Activated CD4-positive, alpha-beta T cell treated with anti-CD3 and anti-CD28 coated beads, Interleukin-2, amount 50 U/mL, for 4 hours (primary cell): ENCODE measurements around the gene RELT.
A peak's percentile ranks its signal among the peaks of the same experiment; 100 is the strongest.

ENCODE experiments used
- DNase-seq, 2 experiments: peaks; one replicate each; pipeline ENCODE4 v3.0.0-alpha.2; 2020

Gene RELT

DNA sequence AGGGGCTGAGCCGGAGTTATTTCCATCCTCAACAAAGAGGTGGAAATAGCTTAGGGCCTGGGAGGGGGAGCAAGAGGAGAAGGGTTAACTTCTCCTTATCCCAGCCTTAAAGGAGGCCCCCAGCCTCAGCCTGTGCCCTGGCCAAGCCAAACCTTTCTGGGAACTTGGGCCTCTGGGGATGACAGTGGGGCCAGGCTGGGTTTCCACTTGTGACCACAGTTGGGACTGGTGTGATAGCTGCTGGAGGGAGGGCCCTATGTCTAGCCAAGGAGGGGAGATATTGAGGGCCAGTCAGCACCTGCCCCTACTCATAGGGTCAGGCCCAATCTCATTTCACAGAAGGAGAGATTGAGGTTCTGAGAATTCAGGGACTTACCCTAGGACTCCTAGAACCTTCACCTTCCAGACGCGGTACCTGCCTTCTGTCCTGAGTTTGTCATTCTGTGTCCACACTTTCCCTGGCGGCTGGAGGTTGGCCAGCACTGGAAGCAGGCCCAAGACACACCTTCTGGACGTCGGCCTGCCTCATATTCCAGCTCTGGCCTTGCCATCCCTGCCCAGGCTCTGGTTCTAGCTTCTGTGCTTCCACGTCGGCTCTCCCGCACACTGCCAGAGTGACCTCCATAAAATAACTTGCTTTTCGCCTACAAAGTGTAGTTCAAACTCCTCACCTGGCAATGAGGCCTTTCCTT, 3.1 kb downstream of the RELT start:
- DNase-seq, result no peak

- DNase-seq, result no peak
These were observed 4.1 kb downstream of the RELT start for GRCh38 chr11:73380331-73380730.

GRCh38 chr11:73380897-73381410, 4.8 kb downstream of the RELT start:
- DNase-seq, result no peak

DNA sequence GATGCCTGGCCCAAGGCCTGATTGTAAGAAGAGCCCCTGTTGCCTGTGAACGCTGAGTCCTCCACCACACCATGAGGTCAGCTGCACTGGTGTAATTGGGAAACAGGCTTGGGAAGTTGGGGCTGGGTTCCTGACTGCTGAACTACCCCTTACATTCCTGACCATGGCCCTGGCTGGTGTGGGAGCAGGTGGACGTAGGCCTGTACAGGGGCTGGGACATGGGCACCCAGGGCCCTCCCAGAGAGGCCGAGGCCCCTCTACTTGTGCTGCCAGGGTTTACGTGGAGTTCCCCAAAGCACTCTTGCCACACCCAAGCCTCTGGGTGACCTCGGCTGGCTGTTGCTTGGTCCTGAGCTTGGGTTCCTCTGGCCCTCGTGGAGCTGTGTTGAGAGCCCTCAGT, 5.4 kb downstream of the RELT start:
- DNase-seq, result no peak

DNA sequence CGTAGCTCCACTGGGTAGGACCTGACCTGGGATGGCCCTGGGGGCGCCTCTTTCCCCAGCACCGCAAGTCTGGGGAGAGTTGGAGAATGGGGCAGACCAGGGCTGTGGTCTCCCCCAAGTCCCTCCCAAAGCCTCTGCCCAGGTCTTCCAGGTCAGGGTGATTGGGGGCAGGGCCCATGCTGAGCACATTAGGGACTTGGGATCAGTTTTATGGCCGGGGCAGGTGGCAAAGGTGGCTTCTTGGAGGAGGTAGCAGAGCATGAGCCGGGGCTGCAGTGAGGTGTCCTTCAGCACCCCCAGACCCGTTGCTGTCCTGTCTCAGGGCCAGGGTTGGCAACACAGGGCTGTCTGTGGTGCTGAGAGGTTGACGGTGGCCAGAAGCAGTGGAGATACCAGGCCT, 6.0 kb downstream of the RELT start:
- no peak for DNase-seq

DNA sequence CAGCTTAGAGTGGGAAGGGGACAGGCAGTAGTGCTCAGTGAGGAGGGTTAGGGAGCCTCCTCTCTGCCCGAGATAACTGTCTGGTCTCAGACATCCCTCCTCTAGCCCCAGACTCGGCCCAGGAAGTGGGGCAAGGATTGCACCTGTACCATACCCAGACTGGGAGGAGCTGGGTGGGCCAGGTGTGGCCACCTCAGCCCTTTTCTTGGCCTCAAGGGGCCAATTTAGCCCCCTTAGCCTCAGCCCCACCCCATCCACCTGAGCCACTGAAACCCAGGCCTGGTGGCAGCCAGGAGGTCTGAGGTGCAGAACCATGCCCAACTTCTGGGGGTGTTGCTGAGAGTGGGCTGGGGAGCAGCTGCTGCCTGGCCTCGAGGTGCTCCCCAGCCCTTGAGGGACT, 6.5 kb downstream of the RELT start:
- DNase-seq, result no peak

DNA sequence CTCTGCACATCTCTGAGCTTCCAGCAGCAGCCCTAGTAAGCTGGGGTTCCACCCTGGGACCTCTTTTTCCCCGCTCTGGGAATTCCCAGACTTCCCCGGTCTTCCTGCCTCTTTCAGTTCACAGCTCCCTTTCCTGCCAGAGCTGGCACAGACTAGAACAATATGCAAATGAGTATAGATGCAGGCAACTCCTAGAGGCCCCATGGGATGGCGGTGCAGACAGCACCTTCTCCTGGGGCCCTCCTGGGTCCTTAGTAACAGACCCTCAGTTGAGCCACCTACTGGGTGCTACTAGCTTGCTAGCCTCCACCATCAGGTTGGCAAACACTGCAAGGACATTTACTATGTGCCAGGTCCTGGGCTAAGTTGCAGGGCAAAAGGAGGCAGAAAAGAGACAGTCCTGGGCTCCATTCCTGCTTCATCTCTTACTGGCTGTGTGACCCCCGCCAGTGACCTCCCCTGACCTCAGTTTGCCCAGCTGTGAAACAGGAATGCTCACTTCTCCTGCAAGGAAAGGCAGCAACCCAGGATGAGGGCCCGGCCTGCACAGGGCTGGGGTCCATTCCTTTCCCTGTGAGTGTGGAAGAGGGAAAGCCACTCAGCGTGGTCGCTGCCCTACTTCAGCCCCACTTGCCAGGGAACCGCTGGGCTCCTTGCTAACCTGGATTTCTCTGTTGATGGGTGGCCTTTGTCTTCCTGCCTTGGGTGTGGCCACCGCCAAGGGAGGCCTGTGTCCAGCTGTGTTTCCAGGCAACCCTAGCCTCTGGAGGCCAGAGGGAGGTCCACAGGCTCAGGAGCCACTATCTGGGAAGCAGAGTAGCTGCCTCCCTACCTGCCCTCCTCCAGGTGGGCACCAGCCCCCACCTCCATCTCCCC, 7.3 kb downstream of the RELT start:
- no peak for DNase-seq

GRCh38 chr11:73384125-73384441, 7.9 kb downstream of the RELT start:
- DNase-seq, result no peak

- no peak for DNase-seq
These were observed 8.3 kb downstream of the RELT start for GRCh38 chr11:73384531-73384871.

- DNase-seq, result peak; percentile 15 to 37
These were observed 8.9 kb downstream of the RELT start for GRCh38 chr11:73384872-73385689.

GRCh38 chr11:73386016-73386415, 9.8 kb downstream of the RELT start:
- no peak for DNase-seq

DNA sequence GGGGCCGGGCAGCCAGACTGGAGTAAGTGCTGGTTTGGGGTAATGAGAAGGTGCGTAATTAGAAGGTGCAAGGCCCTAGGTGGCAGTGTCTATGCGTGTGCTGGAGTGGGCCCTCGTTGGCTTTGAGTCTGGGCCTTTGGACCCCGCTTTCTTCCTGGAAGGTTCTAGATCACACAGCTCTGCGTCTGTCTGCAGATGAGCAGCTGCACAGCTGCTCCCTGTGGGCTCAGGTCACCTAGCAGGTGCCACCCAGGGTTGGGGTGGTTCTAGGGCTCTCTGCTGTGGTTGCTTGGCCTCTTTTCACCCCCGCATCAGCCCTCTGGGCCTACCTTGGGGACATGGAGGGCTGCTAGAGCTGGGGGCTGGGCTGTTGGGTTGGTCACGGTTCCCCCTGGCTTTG, 10.3 kb downstream of the RELT start:
- DNase-seq, result no peak

GRCh38 chr11:73387594-73388264, 11.5 kb downstream of the RELT start:
- no peak for DNase-seq

GRCh38 chr11:73388265-73389133, 12.3 kb downstream of the RELT start:
- no peak for DNase-seq

DNA sequence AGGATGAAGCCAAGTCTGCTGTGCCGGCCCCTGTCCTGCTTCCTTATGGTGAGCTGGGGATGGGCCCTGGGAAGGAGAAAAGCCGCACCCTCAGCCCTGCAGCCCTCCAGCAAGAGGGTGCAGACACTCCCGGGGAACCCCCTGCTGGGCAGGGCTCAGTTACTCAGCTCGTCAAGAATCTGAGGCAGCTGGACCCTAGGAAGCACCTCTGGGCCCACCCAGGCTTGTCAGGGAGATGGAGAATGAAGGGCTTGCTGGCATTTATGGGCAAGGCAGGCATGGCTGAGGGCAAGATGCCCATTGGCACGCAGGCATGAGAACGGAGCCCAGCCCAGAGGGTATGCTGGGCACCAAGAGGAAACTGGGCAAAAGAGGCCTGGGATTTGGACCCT, 12.9 kb downstream of the RELT start:
- DNase-seq, result no peak

DNA sequence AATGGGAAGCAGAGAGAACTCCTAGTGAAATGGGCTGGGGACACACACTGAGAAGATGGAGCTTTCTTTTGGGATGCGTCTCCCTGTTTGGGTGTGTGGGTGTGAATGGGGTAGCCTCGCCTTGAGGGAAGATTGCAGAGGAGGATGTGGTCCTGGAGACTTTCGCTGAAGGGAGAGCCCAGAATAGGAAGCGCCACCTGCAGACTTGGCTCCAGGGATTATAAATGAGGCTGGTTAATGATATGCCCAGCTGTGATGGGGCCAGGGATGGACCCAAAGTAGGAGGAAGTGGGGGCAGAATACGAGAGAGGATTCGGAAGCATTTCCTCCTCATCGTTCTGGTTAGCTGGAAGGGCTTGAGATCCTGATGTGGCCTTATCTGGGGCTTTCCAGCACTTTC, 13.7 kb downstream of the RELT start:
- no peak for DNase-seq

DNA sequence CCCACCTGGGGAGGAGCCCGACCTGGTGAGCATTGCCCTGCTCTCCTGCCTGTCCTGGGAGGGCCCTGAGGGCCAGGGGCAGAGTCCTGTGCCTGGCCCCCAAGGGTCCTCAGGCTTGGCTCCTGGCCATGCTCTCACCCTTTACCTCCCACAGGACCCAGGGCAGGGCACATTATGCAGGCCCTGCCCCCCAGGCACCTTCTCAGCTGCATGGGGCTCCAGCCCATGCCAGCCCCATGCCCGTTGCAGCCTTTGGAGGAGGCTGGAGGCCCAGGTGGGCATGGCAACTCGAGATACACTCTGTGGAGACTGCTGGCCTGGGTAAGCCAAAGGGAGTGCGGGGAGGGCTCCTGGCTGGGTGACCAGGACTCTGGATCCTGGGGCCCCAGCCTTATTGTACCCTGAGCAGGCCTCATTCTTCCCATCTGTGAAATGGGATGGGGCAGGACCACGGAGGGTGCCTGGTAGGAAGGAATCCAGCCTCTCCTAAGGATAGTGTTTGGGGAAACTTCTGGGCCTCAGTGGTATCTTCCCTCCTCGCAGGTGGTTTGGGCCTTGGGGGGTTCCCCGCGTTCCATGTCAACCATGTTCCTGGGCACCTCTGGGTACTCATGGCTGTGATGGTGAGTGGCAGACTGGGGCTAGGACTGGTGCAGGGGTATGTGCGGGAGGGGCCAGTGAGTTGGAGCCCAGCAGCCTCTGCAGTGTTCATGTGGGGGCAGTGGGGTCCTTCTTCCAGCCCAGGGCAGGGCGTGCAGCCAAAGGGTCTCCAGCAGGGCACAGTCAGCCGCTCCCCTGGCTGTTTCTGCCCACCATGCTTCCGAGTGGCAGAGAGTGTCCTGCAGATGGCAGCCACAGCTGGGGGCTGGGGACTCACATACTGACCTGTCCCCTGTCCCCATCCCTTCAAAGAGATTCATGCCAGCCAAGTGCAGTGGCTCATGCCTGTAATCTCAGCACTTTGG, 14.7 kb downstream of the RELT start:
- no peak for DNase-seq

GRCh38 chr11:73391665-73392064, 15.5 kb downstream of the RELT start:
- no peak for DNase-seq

DNA sequence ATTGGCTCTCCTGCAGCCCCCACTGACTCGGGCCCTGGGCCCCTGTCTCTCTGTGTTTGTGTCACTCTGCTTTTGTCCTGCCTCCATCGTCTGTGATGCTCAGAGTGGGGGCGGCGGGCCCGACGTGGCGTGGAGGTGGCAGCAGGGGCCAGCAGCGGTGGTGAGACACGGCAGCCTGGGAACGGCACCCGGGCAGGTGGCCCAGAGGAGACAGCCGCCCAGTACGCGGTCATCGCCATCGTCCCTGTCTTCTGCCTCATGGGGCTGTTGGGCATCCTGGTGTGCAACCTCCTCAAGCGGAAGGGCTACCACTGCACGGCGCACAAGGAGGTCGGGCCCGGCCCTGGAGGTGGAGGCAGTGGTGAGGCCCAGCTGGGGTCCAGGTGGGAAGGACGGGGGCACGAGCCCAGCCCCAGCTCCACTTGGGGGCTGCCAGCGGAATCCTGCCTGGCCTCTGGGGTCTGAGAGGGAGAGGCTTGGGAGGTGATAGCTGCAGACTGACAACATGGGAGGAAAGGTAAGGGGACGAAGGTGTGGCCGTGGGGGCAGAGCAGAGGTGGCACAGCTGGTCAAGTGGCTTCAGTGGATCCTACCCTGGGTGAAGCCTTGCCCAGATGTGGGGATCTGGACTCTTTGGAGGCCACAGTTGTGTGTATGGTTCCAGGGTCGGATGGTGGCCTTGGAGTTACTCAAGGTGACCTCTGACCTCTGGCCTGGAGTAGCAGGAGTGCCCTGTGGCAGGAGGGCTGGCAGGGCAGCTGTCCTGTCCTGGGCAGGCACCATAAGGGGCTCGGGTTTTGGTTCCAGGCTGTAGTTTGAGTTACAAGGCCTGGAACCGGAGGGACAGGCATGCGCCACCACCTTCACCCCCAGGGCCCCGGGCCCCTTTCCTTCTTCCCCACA, 16.2 kb downstream of the RELT start:
- no peak for DNase-seq

DNA sequence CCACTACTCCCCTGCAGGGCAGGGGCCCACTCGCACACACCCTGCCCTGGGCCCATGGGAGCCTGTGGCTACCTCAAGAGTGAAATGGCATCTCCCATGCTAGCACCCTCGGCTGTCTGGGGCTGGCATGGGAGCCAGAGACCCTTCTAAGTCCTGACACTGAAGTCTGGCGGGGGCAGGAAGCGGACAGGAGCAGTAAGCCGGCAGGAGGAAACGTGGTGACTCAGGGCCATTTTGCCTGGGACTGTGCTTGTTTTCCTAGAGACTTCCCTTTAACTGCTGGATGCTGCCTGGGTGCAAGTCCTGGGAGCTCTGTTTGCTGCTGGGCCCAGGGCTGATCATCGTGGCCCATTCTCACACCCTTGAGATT, 16.8 kb downstream of the RELT start:
- DNase-seq, result no peak
